SK-N-DZ (cell line): ENCODE measurements around the gene FAM216B.

Experiments
- DNase-seq: peaks from one replicate; pipeline ENCODE4 v3.0.0-alpha.2; 2015; ENCODE audit warnings: low spot score

FAM216B gene

DNA sequence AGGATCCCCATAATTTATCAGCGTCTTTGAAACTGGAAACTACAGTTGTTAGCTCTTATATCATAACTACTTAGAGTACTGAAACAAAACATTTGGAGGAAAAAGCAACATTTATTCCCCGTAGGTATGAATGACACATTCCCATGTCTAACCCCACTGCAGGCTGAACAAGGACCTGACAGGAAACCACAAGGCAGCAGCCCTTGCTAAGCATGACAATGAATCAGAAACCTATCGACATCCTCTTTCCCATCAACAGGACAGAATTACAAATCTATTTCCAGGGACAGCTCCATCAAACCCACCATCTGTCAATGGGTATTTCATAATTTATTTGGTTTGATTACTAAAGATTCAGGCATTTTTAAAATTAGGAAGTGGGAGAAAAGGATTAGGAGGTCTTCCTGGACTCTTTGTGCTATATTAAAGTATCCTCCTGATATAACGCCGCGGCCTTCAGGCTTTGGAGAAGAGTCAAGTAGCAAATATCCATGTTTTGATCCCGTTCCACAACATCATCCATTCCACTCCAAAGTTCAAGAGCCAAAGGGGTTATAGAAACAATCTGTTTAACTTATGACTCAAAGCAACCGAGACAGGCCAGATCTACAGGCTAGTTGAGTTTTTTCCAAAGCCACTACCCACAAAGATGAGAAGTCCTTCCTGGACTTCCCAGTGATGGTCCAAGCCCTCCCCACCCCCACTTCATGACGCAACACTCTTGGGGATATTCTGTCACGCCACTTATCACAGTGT, 51.1 kb downstream of the FAM216B start:
- DNase-seq = no peak

DNA sequence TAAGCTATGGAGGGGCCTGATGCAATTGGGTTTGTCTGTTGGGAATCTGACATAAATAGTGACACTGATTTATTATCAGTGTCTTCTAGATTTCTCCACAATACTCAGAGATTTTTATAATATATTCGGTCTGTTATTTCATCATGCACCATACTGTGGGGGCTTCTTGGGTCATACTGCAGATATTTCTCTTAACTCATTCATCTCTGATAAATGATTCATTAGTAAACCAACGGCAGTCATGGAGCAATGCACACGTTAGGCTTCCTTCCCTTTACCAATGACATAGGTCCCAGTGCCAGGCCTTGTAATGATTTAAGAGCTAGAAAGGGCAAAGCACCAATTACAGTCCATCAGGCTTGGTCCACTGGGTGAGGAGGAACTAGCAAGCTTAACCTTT, 53.6 kb downstream of the FAM216B start:
- no peak for DNase-seq

DNA sequence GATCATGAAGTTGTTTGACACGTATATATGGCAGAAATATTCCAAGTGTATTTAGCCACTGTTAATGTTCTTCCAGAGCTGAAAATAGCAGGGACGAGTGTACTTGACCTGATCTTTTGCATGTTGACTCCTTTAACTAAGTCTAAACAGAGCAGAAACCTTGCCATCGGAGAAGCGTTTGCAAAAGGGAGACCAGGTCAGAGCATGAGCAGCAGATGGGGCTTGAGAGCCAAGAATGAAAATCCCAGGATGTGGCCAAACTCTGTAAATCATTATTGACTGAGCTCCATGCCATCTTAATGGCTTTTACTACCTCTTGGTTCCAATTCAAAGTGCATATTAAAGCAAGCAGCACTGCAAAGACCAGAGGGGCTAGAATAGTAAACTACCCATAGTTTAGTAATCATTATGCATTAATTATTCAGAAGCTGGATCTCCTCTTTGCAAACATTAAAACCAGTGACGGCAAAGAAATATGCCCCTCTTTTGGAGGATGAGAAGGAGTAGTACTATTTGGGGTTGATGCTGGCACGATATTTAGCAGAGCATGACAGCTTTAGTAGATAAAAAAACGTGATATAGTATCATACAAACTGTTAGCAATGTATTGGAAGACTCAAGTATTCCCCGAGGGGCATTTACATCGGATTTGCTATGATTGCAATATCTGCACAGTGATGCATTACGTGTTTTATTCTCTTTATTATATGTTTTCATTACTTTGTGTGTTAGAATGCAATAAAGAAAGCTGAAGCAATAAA, 55.7 kb downstream of the FAM216B start:
- DNase-seq = peak; percentile 49
